ENCODE results near the gene FIGN. TPM values are rescaled to one million over a fixed set of nuclear protein-coding genes. Genes with fewer than 3 reads are reported as not detected.

FIGN gene
- total RNA-seq, 2 donors from 2014 or later, result 18.6 to 20.5 TPM

DNA sequence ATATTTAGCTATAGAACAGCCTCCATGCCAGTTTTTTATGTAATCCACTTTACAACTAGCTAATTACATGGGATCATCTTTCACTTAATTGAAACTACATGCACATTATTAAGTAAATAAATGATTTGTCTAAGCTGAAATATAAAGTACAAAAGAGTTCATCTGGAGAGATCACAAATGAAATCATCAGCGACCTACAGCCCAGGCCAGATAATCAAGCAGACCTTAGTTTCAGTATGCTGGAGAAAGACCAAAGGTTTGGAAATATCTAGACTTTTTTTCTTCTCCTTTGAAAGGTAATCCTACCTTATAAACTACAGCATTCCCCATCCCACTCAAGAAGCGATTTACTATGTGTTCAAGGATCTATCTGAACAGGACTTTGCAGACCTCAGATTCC, 26.5 kb downstream of the FIGN start:
- DNase-seq, result no peak
- Histone ChIP-seq H3K4me1 (ENCODE audit: control insufficient read depth, insufficient read depth, low read length) (peaks cover 3% of the 10 kb centered on the region), H3K9me3 (ENCODE audit: control insufficient read depth, low read length) (no peaks in the 10 kb centered on the region), H3K27me3 (ENCODE audit: control insufficient read depth, insufficient read depth, low read length, poor library complexity, severe bottlenecking) (no peaks in the 10 kb centered on the region), H3K27ac (ENCODE audit: low read depth, low read length) (no peak overlapping the region), H3K9ac (ENCODE audit: extremely low read depth, low read length, poor library complexity, severe bottlenecking) (no peak overlapping the region), H3K4me3 (ENCODE audit: low read length) (no peak overlapping the region), H3K36me3 (ENCODE audit: control insufficient read depth, insufficient read depth, low read length) (no peaks in the 10 kb centered on the region)
- H3K4me3 Mint-ChIP-seq, result no peak overlapping the region
- no peaks in the 10 kb centered on the region for H3K9me3 Mint-ChIP-seq
- WGBS, 2 experiments (ENCODE audit: insufficient coverage in 1 of 2, insufficient read length in 1 of 2), result 94 to 100% methylated on average over 2 of the region's 2 CpGs
- H3K27me3 Mint-ChIP-seq (ENCODE audit: insufficient read depth), result no peaks in the 10 kb centered on the region
- H3K4me1 Mint-ChIP-seq, result peaks cover 13% of the 10 kb centered on the region
- TF ChIP-seq CTCF (conservative IDR thresholded peaks at IDR 0.05), result no peak
- no peak overlapping the region for H3K27ac Mint-ChIP-seq
- H3K36me3 Mint-ChIP-seq (ENCODE audit: low read depth), result no peaks in the 10 kb centered on the region

- TF ChIP-seq CTCF (conservative IDR thresholded peaks at IDR 0.05), result no peak
- 95 to 100% methylated on average over 4 of the region's 4 CpGs for WGBS, 2 experiments (ENCODE audit: insufficient coverage in 1 of 2, insufficient read length in 1 of 2)
Observed at GRCh38 chr2:163708265-163708664, 27.5 kb downstream of the FIGN start.

GRCh38 chr2:163703386-163703785, 32.4 kb downstream of the FIGN start:
- Mint-ChIP-seq H3K4me3 (no peak overlapping the region), H3K36me3 (ENCODE audit: low read depth) (no peaks in the 10 kb centered on the region), H3K27me3 (ENCODE audit: insufficient read depth) (no peaks in the 10 kb centered on the region), H3K27ac (no peak overlapping the region), H3K9me3 (no peaks in the 10 kb centered on the region), H3K4me1 (peaks cover 24% of the 10 kb centered on the region)
- no peak overlapping the region for H3K4me3 ChIP-seq (ENCODE audit: low read length)
- WGBS, 2 experiments (ENCODE audit: insufficient coverage in 1 of 2, insufficient read length in 1 of 2), result 82% methylated on average over 1 of the region's 1 CpG; no CpG with 5 or more reads in 1 of the 2 experiments
- H3K4me1 ChIP-seq (ENCODE audit: control insufficient read depth, insufficient read depth, low read length), result no peaks in the 10 kb centered on the region
- no peak for TF ChIP-seq CTCF (conservative IDR thresholded peaks at IDR 0.05)
- H3K9me3 ChIP-seq (ENCODE audit: control insufficient read depth, low read length), result no peaks in the 10 kb centered on the region
- H3K27me3 ChIP-seq (ENCODE audit: control insufficient read depth, insufficient read depth, low read length, poor library complexity, severe bottlenecking), result peaks cover 12% of the 10 kb centered on the region
- H3K9ac ChIP-seq (ENCODE audit: extremely low read depth, low read length, poor library complexity, severe bottlenecking), result no peak overlapping the region
- H3K36me3 ChIP-seq (ENCODE audit: control insufficient read depth, insufficient read depth, low read length), result no peaks in the 10 kb centered on the region
- no peak for DNase-seq
- no peak overlapping the region for H3K27ac ChIP-seq (ENCODE audit: low read depth, low read length)

More at GRCh38 chr2:163708265-163708664, 27.5 kb downstream of the FIGN start:
- Mint-ChIP-seq H3K36me3 (ENCODE audit: low read depth) (no peaks in the 10 kb centered on the region), H3K4me1 (peaks cover 10% of the 10 kb centered on the region), H3K27me3 (ENCODE audit: insufficient read depth) (no peaks in the 10 kb centered on the region), H3K9me3 (no peaks in the 10 kb centered on the region), H3K27ac (no peak overlapping the region), H3K4me3 (no peak overlapping the region)
- DNase-seq, result no peak
- no peak overlapping the region for H3K9ac ChIP-seq (ENCODE audit: extremely low read depth, low read length, poor library complexity, severe bottlenecking)
- H3K4me1 ChIP-seq (ENCODE audit: control insufficient read depth, insufficient read depth, low read length), result no peaks in the 10 kb centered on the region
- H3K36me3 ChIP-seq (ENCODE audit: control insufficient read depth, insufficient read depth, low read length), result no peaks in the 10 kb centered on the region
- no peak overlapping the region for H3K27ac ChIP-seq (ENCODE audit: low read depth, low read length)
- H3K9me3 ChIP-seq (ENCODE audit: control insufficient read depth, low read length), result no peaks in the 10 kb centered on the region
- H3K27me3 ChIP-seq (ENCODE audit: control insufficient read depth, insufficient read depth, low read length, poor library complexity, severe bottlenecking), result no peaks in the 10 kb centered on the region
- no peak overlapping the region for H3K4me3 ChIP-seq (ENCODE audit: low read length)

All from endodermal cell (in vitro differentiated cells).